ENCODE results near the gene SERPINA5. TPM values are rescaled to one million over a fixed set of nuclear protein-coding genes. Genes with fewer than 3 reads are reported as not detected.
A peak's percentile ranks its signal among the peaks of the same experiment; 100 is the strongest.
"Not testable (repeated sequence)": the region's sequence is repeated elsewhere in the genome, so short reads cannot be mapped to it uniquely, and the experiment has no call there.

SERPINA5 gene
- total RNA-seq, 1 donor from 2014 or later, result under 0.01 TPM

- DNase-seq (ENCODE audit: low read depth in 2 of 2), result peak; percentile 1 to 89
Observed at GRCh38 chr14:94598816-94599655, 17.8 kb downstream of the SERPINA5 start.

- no peak for DNase-seq (ENCODE audit: low read depth in 2 of 2)
Observed at GRCh38 chr14:94599656-94600004, 18.4 kb downstream of the SERPINA5 start.

DNA sequence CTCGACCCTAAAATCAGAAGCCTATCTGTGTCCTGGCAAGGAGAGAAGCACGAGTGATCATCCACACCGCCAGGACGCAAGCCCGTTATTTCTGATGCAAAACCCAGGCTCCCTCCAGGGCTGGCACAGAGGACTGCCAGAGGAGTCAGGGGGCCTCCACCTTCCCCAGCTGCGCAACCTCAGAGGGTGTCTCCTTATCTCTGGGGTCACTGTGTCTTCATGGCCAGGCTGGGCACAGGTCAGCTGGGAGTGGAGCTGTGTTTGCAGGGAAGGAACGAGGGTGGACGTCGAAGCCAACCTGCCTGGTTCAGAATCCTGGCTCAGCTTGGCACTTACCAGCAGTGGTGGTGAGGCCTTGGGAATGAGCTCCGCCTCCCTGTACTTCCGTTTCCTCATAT, 18.9 kb downstream of the SERPINA5 start:
- DNase-seq (ENCODE audit: low read depth in 2 of 2), result no peak

DNA sequence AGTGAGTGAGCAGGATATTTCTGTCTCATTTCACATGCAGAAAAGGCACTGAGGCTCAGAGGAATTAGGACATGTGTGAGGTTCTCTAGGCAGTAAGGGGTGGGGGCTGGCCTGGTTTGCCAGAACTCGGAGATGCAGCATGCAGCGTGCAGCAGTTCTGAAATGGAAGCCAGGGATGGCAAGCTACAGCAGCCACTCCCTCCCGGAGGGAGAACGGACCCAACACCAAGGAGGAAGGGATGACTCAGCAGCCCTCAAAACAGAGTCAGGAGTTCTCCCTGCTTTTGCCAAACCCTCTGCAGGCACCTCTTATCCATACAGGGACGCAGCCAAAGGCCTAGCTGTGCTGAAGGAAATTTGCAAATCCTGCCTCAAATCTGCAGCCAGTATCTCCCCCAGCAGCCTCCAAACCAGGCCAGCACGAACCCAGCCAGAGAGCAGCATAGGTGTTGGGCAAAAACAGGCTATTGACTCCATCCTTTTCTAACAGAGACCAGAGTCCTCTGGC, 20.7 kb downstream of the SERPINA5 start:
- peak; percentile 6 to 72 for DNase-seq (ENCODE audit: low read depth in 2 of 2)

GRCh38 chr14:94602722-94603121, 21.5 kb downstream of the SERPINA5 start:
- DNase-seq (ENCODE audit: low read depth in 2 of 2), result no peak

GRCh38 chr14:94605361-94605760, 24.1 kb downstream of the SERPINA5 start:
- no peak for DNase-seq (ENCODE audit: low read depth in 2 of 2)

- DNase-seq (ENCODE audit: low read depth in 2 of 2), result not testable (repeated sequence)
Observed at GRCh38 chr14:94608966-94609365, 27.7 kb downstream of the SERPINA5 start.

GRCh38 chr14:94611179-94611578, 30.0 kb downstream of the SERPINA5 start:
- no peak for DNase-seq (ENCODE audit: low read depth in 2 of 2)

DNA sequence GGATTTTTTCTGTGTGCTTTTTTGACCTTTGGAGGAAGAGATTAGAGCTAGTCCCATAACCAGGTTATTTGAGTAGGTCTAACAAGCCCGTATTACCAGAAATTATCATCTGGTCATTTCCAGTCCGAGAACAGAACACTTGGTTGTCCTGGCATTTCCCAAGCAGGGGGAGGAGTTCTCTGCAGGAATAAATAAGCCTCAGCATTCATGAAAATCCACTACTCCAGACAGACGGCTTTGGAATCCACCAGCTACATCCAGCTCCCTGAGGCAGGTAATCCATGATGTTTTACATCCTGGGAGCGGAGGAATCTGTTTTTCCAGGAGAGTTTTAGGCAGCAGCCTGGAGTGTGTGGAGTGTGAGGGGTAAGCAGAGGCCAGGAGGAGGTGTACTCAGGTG, 30.9 kb downstream of the SERPINA5 start, which contains the start of gene SERPINA3:
Gene SERPINA3, plus strand, starts transcription at position 218 of the 400 bp plus-strand sequence. CDS start 2,051 bp downstream, outside the sequence.
- DNase-seq (ENCODE audit: low read depth in 2 of 2), result no peak

DNA sequence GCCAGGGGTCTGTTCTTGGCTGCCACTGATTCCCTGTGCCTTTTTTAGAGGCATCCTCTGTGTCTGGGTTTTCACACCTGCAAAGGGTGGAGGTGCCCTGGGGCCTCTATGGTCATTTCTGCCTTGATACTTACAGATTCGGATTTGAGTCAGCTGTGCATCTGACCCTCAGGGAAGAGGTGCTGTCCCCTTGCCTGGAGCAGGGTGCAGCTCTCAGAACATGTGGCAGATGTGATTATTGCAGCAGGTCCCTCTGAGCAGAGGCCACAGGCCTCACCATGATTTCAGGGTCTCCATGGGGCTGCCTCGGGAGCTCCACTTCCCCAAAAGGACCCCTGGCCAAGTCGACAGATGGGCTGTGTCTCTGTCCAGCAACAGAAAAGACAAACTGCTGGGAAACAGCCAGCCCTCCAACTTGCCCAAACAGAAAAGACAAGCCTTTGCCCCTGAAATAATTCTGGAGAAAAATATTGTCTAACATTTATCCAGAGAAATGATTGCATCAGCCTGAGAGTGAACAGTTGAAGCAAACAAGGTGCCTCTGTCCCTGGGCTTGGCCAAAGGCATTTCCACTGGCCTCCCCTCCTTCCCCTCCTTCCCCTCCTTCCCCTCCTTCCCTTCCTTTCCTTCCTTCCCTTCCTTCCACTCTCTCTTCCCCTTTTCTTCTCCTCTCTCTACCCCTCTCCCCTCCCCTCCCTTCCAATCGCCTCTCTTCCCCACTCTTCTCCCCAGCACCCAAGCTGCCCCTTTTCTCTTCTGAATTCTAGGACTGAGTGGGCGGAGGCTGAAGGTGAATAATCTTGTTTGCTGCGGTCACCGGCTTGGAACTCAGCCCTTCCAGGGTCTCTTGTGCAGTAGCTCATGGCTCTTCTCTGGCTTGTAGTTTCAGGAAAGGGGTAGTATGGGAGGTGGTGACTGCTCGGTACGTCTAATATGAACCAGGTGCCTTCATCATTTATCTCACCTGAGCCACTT, 31.6 kb downstream of the SERPINA5 start:
- no peak for DNase-seq (ENCODE audit: low read depth in 2 of 2)

DNA sequence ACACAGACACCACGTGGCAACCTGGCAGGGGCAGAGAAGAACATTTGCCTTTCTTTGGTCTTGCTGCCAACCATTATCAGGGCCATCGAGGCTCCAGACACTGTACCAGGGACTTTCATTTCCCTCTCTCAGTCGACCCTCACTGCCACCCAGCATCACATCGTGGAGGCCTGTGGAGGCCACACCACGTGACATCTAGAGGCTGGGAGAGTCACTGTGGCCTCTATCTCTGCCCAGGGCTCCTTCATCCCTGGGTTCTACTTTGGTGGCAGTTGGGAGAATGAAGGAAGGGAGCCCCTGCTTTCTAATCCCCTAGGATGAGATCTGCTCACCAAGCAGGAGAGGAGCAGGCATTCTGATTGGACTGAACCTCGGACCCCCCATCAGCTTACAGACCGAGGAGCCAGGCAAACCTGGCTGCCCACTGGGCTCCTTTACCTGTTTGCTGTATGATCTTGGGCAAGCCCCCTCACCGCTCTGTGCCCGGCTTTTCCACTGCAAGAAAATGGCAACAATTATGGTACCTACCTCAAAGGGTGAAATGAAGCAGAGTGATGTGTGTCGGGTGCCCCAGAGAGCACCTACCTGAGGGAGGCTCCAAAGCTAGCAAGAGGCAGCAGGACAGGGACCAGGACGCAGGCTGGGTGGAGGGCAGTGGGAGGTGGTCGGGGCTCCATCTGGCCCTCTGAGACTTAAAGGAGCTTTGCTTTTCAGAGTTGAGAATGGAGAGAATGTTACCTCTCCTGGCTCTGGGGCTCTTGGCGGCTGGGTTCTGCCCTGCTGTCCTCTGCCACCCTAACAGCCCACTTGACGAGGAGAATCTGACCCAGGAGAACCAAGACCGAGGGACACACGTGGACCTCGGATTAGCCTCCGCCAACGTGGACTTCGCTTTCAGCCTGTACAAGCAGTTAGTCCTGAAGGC, 32.8 kb downstream of the SERPINA5 start:
- no peak for DNase-seq (ENCODE audit: low read depth in 2 of 2)

DNA sequence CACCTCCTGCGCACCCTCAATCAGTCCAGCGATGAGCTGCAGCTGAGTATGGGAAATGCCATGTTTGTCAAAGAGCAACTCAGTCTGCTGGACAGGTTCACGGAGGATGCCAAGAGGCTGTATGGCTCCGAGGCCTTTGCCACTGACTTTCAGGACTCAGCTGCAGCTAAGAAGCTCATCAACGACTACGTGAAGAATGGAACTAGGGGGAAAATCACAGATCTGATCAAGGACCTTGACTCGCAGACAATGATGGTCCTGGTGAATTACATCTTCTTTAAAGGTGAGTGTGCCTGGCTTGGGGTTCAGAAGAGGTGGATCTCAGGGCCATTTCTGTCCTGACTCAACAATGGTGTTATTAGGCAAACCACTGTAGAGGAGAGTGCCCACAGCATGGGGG, 33.6 kb downstream of the SERPINA5 start:
- no peak for DNase-seq (ENCODE audit: low read depth in 2 of 2)

- no peak for DNase-seq (ENCODE audit: low read depth in 2 of 2)
Observed at GRCh38 chr14:94615254-94615653, 34.0 kb downstream of the SERPINA5 start.

GRCh38 chr14:94615823-94616570, 34.8 kb downstream of the SERPINA5 start:
- DNase-seq (ENCODE audit: low read depth in 2 of 2), result no peak

DNA sequence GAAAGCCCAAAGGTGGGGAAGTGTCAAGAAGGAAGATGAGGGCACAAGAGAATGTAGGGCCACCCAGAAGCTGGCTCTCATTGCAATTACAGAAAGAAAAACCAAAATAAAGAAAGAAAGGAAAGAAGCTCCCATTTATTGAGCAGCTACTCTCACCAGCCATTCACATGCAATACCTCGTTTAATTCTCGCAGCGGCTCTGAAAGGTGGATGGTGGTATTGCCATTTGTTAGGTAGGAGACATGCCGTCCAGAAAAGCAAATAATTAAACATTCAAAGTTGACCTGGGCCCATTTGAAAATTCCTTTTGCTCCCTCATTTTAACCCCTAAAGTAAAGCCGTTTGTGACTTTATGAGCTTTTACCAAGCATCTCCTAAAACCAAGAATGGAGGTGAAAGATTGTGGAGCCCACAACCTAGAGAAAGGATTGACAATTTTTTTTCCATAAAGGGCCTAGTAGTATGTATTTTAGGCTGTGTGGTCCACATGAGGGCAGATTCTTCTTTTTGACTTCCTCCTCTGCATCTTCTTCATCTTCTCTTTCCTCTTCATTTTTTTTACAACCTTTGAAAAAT, 36.2 kb downstream of the SERPINA5 start:
- no peak for DNase-seq (ENCODE audit: low read depth in 2 of 2)

DNA sequence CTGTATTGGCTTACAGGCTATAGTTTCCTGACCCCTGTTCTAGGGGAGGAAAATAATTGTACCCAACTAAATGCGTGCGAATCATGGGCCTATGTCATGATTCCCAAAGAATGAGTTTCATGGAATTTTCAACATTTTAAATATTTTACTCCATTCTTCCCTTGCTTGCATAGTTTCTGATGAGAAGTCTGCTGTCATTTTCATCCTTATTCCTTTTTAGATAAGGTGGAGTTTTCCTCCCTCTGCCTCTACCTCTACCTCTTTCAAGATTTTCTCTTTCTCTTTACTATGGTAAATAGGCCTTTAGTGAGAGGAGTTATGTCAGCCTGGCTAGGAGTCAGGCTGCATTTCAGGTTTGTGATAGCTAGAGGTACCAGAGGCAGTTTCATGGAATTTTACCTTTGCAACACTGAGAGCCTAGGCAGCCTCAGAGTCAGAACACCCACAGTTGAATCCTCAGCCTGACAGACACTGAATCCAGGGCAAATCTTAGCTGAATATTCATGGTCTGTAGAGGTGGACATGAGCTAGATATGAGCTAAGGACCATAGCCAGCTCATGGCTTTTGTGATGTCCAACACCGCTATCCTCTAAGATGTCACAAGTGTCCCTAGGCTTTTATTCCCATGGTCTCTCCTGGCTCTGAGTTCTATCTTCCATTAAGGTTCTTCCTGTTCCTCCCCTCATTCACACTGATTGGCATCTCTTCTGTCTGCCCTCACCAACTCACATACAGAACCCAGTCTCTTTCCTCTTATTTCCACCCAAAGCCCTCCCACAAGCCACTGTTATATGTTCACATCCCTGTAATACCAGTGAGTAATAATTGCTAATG, 37.0 kb downstream of the SERPINA5 start:
- no peak for DNase-seq (ENCODE audit: low read depth in 2 of 2)

GRCh38 chr14:94619297-94619696, 38.1 kb downstream of the SERPINA5 start:
- no peak for DNase-seq (ENCODE audit: low read depth in 2 of 2)

GRCh38 chr14:94620597-94620996, 39.4 kb downstream of the SERPINA5 start:
- DNase-seq (ENCODE audit: low read depth in 2 of 2), result no peak

All from lung microvascular endothelial cell (primary cell).